Stimulated activated CD8-positive, alpha-beta memory T cell treated with anti-CD3 and anti-CD28 coated beads, Interleukin-4, amount 100 ng/mL, for 24 hours (primary cell): ENCODE results near the gene SPR.

Source experiments
- DNase-seq: peaks from one replicate; pipeline ENCODE4 v3.0.0-alpha.2; 2020; ENCODE audit warnings: low read depth

SPR gene

DNA sequence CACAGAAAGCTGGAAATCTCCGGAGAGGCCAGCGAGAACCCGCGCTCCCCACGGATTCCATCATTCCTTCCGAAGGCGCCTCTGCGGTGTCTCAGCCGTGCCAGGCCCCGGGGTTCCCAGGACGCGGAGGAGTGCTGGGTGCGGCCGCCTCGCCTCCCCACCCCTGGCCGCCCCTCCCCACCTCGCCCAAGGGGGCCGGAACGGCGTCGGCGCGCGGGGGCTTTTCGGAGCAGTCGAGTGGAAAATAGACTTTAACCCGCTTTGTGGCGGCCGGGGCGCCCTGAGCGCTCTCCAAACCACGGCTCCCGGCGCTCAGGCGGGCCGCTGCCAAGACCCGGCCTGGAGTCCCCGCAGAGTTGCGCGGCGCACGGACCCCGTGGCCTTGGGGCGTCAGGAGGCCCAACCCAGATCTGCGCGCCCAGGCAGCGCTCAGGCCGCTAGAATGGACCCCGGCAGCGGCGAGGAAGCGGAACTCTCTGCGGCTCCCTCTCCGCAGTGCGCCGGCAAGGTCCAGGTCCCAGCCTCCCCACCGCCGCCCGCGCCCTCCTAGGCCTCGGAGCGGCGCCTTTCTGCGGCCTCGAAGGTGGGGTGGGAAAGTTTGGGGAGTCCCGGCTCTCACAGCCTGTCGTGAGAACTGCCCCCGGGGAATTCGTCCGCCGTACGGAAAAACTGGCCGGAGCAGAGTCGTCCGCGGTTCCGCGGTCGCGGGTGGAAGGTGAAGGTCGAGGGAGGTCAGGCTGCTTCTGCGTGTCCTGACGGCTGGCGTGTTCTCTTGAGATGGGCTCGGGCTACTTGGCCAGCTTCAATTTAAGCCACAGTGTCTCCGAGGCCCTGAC, 28.9 kb downstream of the SPR start:
- DNase-seq: no peak

DNA sequence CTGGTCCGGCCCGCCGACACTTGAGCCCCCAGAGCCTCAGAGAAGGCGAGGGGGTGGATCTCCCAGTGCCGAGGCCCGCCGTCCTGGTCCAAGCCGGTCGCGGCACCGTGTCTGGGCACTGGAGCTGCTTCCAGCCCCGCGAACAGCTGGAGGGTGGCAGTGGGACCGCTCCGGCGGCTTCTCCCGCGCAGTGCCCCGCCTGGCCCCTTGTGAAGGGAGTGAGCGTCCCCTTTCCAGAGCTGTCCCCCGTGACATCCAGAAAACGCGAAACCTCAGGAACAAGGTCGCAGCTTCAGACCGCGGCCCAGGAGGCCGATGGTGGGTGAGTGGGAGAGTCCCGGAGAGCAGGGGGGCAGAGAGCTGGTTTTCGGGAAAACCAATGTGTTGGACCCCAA, 29.5 kb downstream of the SPR start:
- no peak for DNase-seq

DNA sequence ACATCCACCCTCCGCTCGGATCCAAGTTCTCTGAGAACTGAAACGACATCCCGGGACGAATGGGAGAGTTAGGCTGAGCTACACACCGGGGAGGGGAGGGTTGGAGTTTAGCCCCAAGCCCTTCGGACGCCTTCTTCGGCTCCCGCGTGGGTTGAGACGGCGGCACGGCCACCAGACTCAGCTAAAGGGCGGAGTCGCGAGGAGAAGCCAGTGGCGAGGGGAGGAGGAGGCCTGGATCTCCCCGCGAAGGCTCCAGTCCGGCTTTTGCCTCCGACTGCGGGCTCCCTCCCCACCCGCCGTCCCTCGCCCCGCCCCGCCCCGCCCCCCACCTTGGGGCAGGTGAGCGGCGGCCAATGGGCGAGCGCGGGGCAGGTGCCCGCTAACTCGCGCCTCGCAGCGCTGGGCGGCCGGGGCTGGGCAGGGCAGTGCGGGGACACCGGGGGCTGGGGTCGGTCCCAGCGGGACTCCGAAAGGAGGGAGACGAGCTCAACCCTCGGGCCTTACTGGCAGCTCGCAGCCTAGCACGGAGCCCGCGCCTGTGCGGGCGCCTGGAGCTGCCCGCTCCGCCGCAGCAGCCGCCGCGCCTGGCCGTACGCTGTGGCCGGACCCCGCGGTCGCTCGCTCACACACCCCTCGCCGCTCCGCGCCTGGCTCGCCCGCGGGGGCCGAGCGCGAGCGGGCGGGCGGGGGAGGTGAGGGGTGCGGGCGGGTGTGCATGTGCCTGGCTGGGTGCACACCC, 30.1 kb downstream of the SPR start, which contains the start of gene EMX1:
TSS of gene EMX1 (plus strand) at position 382 of the 739 bp plus-strand sequence. CDS start at position 716, 334 bp downstream.
- DNase-seq: peak; percentile 50

DNA sequence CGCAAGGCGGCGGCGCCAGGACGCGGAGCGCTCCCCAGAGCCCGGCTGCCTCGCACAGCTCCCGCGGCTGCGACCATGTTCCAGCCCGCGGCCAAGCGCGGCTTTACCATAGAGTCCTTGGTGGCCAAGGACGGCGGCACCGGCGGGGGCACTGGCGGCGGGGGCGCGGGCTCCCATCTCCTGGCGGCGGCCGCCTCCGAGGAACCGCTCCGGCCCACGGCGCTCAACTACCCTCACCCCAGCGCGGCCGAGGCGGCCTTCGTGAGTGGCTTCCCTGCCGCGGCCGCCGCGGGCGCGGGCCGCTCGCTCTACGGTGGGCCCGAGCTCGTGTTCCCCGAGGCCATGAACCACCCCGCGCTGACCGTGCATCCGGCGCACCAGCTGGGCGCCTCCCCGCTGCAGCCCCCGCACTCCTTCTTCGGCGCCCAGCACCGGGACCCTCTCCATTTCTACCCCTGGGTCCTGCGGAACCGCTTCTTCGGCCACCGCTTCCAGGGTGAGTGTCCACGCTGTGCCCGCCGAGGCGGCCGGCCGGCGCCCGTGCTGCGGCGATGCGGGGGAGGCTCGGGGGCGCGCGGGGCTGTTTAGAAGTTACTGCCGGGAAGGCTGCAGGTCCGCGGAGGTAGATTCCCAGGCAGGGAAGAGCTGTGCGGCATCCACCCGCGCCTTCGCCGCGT, 30.8 kb downstream of the SPR start:
- no peak for DNase-seq

DNA sequence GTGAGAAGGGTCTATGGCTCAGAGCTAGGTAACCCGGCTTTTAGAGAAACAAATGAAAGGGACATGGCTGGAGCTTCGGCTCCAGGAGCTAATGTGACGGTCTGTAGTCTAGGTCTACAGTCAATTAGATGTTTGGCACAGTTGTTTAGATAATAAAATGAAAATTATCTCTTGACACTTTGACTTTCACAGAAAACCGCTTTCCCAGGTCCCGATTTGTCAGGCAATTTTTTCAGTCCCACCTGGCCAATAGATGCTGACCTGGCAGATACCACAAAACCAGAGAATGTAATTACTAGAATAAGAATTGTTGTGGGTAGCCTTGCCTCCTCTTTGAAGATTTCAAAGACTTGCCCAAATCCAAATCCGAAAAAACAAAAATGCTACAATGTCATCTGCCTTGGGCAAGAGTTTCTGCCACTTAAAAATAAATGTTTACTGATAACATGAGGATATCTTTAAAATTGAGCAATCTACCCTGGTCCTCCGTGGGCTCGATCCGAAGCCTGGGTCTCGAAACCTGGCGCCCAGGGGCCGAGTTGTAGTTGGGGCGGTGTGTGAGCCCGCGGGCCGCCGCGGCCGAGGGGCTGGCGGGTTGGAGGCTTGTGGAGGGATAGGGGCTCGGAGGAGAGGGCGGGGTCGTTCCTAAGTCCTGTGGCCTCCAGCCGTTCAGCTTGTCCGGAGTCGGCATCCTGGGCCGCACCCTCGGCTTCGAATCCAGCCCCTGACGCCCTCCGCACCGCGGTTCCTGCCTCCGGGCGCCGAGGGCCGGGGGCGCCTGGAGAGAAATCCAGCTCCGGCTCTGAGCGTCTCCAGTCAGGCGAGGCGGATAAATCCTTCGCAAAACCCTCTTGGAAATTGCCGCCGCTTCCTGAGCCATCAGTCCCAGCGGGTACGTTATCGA, 32.5 kb downstream of the SPR start:
- DNase-seq: no peak

DNA sequence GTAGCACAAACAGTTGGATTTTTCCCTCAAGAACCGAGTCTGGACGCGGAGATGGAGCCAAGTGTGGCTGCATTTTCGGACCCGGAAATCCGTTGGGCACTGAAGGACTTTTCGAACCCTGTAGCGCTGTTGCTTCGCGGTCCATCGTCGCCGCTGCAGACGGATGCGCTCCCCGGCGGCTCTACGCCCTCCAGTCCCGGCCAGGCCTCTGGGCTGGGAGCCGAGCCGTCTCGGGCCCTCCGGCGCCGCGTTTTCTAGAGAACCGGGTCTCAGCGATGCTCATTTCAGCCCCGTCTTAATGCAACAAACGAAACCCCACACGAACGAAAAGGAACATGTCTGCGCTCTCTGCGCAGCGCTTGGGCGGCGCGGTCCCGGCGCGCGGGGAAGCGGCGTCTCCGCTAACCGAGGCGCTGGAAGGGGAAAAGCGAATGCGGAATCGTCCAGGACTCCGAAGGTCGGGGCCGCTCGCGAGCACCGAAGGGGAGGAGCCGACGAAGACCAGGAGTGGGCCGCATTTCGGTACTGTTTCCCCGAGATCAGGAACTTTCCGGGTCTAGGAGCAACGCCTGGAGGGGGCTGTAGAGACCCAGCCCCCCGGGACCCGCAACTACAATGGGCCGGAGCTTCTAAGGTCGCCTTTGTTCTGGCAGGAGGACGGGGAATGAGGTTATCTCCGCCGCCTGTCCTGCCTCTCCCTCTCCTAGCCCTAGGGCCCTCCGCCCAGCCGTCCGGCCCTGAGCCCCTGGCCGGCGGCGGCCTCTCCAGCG, 33.3 kb downstream of the SPR start:
- peak; percentile 21 for DNase-seq

DNA sequence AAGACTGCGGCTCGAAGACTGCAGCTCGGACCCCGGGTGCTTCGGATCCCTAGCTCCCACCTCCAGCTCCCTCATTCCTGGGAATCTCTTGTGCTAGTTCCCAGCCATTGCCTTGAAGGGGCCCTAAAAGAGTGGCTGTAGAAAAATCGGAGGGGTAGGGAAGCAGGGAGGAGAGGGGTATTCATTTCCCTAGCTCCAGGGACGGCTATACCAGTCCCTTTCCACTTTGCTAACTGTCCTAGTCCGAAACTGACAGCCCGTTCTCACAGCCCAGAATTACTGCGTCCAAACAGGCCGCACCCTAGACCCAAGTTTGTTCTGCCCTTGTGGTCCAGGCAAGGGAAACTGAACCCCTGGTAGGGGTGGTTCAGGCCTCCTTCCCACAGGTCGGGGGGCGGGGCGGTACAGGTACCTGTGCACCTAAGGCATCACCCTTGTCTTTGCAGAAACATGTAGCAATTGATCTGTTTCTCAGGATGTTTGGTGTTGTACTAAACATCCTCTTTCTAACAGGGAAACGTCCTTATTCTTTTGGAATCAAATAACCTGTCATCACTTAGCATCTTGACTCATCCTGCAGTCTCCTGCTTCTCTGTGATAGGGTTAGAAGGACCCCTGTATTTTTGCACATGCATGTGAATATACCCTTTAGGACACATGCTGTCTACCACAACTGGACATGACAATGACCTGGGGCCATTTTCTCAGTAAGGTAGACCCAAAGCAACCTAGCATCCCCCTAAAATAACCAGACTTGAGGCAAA, 34.1 kb downstream of the SPR start:
- DNase-seq: no peak

DNA sequence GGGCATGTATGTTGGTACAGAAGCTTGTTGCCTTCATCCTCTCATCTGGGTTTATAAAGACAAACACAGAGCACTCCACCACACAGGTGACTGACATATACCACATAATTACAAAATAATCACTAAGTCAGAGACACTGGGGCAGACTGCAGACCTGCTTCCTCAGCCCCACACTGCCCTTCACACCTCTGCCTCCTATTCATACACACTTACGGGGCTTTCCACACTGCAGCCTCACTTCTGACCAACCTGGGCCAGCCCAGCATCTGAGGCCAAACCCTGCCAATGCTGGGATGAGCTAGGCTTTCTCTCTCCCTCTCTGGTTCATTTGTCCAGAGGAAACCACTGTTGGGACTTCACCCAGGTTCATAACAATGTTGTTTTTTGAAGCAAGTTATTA, 34.6 kb downstream of the SPR start:
- no peak for DNase-seq

DNA sequence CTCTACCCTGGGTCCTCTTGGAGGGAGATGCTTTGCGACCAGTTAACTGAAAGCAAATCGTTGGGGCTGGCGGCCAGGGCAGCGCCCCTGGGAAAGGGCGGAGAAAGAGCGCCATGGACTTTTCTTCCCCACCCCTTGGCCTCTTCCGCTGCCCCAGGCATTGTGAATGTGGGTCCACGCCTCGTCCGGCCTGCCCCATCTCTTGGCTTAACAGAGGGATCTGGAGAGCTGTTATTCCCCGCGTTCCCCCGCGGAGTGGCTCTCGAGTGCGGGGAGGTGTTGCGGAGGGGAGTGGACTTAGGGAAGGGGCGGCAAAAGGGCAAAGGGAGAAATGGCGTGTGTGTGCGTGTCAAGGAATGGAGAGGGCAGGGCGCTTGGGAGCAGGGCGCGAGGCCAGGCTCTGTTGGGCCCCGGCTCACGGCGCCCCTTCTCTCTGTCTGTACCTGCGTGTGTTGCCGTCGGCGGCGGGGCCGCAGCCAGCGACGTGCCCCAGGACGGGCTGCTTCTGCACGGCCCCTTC, 36.7 kb downstream of the SPR start:
- no peak for DNase-seq

DNA sequence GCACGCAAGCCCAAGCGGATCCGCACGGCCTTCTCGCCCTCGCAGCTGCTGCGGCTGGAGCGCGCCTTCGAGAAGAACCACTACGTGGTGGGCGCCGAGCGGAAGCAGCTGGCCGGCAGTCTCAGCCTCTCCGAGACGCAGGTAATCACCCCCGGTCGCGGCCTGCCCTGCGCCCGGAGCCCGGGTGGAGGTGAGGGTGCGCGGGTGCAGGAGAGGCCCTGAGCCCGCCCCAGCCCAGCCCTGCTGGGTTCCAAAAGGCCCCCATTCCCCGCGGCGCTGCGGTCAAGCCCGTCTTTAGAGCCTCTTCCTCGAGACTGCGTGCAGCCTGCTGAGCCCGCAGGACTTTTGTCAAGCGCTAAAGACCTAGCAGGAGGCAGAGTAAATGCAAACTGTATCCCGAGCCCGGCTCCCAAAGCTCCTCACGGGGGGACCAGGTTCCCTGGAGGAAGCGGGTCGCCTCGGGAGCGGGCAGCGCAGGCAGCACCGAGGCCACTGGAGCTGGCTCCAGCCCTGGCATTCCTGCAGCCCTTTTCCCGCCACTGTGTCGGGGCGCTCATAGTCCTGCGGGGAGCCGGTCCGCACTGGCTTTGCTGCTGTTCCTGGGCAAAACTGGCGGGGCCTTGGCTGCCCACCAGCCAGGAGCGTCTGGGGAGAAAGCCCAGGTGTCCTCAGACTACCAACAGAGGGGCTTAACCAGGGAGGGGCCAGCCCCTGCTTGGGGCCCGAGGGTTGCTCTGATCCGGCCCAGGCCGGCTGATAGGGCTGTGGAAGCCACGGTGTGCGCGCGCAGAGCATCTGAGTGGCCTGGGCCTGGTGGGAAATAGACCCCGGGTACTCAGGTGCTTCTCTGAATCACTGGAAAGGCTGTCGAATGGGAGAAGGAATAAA, 37.4 kb downstream of the SPR start:
- DNase-seq: no peak

DNA sequence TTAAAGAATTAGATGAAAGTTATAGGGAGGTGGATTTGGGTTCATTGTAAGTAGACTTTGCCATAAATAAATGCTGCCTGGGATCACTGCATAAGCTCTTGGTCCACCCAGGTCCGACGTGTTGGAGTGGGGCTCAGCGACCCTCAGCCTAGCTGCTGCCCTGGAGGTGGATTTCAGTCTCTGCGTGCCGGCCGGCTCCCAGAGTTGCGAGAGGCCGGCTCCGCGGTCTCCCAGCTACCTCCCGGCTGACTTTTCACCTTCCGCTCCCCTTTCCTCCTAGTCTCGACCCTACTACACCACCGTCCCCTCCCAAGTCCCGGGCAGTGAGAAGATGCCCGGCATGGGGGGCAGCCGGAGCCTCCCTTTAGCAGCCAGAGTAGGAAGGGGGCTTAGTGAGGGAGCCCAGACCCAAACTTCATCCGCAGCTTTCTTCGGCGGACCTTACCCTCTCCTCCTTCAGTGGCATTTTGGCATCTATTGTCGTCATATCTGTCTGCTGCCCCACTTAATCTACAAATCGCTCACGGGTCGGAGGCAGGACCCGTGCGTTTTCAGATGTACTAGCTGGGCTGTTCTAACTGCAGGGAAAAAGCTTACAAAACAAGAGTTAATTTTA, 38.2 kb downstream of the SPR start:
- no peak for DNase-seq

DNA sequence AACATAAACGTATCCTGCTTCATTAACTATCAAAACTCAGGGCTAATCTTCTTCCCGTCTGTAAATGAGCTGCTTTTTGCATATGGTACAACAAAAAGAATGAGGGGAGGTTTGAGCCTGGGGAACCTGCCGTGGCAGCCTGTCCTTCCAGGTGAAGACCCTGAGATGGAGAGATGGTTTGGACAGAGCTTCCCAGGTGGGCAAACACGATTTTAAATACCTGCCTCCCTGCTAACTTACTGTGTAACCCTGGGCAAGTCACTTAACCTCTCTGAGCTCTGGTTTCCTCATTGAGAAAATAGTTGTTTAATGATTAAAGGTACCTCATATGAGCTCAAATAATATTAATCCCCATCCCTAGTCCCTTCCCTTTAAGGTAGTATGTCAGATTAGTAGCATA, 39.2 kb downstream of the SPR start:
- DNase-seq: no peak

DNA sequence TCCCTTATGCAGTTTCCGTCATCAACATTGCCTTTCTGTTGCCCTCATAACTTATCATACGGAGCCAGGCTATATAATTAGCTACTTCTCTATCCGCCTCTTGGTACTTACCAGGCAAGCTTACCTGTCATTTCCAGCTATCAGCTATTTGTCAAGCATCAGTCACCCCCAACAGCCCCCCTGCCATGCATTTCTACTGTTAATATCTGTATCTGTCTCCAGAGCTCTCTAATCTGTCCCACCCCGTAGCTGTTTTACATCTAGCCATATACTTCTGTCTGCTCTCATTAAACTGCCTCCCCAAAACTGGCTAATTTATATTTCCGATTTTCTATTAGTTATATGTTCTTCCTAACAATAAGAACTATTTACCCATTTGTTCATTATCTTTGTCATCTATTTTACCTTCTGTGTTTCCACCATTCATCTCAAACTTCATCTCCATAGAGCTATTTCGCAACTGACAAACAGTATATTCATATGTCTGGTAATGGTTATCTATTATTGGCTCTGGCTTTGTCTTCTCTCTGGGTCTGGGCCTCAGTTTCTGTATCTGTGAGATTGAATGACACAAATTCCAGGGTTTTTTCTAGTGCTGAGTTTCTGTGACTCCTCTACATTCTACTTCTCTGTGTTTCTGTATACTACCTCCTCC, 39.7 kb downstream of the SPR start:
- DNase-seq: no peak

DNA sequence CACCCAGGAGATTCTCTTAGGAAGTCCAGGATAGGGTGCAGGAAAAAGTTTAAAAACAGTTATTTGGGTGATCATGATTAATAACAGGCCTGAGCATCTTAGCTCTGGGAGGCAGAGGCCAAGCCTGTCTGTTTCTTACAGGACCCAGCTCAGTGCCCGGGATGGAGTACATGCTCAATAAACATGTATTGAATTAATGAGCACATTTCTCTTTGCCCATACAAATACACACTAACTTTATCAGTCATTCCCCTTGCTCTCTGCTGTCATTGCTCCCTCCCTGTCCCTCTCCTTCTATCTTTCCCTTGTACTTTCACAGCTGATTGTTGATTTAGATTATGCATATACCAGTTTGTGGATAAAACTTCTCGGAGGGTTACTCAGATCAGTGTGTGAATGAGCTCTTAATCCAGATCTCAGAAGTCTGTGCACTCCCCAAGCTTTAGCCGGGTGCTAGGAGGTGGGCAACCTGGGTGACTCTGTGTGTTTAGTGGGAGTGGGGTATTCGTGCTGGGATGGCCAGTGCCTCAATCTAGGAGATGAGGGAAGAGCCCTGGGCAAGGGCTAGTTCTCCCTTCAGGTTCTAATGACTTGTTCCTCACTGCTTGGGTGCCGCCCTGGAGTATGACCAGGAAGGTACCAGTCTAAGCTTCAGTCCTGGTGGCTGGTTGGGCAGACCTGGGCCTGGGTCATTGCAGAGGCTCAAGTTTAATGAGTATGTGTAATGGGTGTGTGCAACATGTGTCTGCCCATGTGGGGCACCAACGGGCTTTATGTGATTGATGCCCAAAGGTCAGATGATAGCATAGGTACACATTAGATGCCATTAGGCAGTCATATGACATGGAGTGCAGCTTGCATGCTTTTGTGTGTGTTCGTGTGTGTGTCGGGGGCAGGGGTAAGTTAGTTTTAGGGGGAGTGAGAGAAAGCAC, 40.7 kb downstream of the SPR start:
- no peak for DNase-seq

DNA sequence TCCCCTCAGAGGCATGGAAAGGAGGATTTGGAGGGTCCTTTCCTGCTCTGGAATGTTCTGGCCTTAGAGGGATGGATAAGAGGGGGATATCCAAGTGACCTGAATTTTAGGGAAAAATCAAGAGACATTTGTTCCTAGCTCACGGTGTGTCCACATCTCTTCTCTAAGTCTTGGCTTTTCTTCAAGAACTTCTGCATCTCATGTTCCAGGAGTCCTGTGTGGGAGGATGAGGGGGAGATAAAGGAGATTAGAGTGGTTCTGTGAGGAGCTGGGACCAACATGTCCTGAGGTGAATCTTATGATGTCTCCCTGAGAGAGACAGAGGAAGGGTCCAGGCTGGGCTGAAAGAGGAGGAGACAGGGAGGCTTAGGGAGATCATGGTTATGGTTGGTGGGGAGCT, 41.8 kb downstream of the SPR start:
- DNase-seq: no peak

DNA sequence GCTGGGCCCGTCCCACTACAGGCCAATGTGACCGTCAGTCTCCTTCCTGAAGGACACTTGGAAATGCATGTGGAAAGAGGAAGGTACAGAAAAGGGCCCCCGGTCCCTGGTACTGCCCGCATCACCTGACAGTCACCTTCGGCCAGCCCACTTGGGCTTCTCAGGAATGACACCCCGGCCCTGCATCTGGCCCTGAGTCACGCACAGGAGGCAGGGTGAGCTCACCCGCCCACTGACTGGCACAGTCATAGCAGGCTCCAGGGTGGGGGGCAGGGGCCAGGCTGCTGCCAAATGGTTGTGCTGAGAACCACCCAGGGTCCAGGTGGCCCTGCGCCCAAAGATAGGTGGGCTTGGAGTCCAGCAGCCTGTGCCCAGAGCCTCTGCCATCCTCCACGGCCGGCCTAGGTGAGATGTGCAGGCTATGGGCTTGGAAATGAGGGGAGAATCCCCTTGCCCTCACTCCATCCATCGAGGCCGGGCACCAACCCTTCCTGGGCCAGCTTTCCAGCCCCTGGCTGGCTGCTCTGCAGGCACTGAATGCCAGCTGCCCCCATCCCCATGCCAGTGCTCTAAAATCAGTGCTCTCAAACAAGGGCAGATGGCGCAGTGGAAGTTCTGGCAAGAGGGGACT, 44.2 kb downstream of the SPR start:
- no peak for DNase-seq
